Measurements from ENCODE around the gene MSX2. TPM values are rescaled to one million over a fixed set of nuclear protein-coding genes. Genes with fewer than 3 reads are reported as not detected.

The MSX2 gene
- total and polyA plus RNA-seq, 9 of the 15 experiments (the other 6 are each of a cell fraction or from before 2014, with no cell fraction given), result not detected

- no peak for TF ChIP-seq MLLT1 (IDR thresholded peaks at IDR 0.05)
- TF ChIP-seq GTF2B (IDR thresholded peaks at IDR 0.05; ENCODE audit: extremely low read depth, insufficient read length), result no peak
- TF ChIP-seq E2F4 (CRISPR knock-in tag; IDR thresholded peaks at IDR 0.05; ENCODE audit: low read depth), result no peak
- TF ChIP-seq U2AF2 (optimal IDR thresholded peaks at IDR 0.05; ENCODE audit: low read depth, low read length), result no peak
- no peak for TF ChIP-seq DLX4 (CRISPR knock-in tag; IDR thresholded peaks at IDR 0.05)
- TF ChIP-seq GTF2F1 (IDR thresholded peaks at IDR 0.05; ENCODE audit: low read depth, low read length), result no peak
These were observed 20.5 kb downstream of the MSX2 start (continued) for GRCh38 chr5:174744896-174745295.

GRCh38 chr5:174745590-174746103 is 21.3 kb downstream of the MSX2 start:
- intact Hi-C loops (cut with micrococcal nuclease) (no loop called here), in situ Hi-C loops (cut with MboI) (no loop called here)
- H4K20me1 ChIP-seq (replicated peaks; ENCODE audit: control insufficient read depth, insufficient read depth, low read length), result no peaks in the 10 kb centered on the region
- CTCF ChIA-PET (ENCODE audit: low intra/inter-chr PET ratio), result no interaction called here
- DNase-seq (ENCODE audit: extremely low read depth in 1 of 4, low spot score in 3 of 4), result no peak
- no peaks in the 10 kb centered on the region for H3K9me1 ChIP-seq (ENCODE audit: control insufficient read depth, insufficient read depth, low read length)
- no peaks in the 10 kb centered on the region for H3K4me1 ChIP-seq (replicated peaks in 1 of 2; ENCODE audit: control insufficient read depth in 2 of 2, insufficient read depth in 2 of 2, low read length in 2 of 2)
- no peaks in the 10 kb centered on the region for H3K9me3 ChIP-seq (replicated peaks; ENCODE audit: control insufficient read depth, insufficient read depth, low read depth, low read length)
- no peak overlapping the region for H3K4me2 ChIP-seq (ENCODE audit: insufficient read depth, low read length)
- H3K79me2 ChIP-seq (ENCODE audit: control insufficient read depth, insufficient read depth, low read length), result no peaks in the 10 kb centered on the region
- no peak for ATAC-seq
- H3K9ac ChIP-seq (ENCODE audit: insufficient read depth in 1 of 2, low read depth in 2 of 2, low read length in 2 of 2), result no peak overlapping the region
- H3K27me3 ChIP-seq (ENCODE audit: control insufficient read depth in 2 of 2, insufficient read depth in 2 of 2, low read length in 2 of 2), result peaks cover 0 to 6% of the 10 kb centered on the region in 2 experiments; a peak in 2 of 5 replicates
- POLR2A ChIA-PET, result no interaction called here
- FAIRE-seq, result no peak
- no peak overlapping the region for H3K4me3 ChIP-seq
- BruUV-seq (replicated peaks), result no TSS peak
- 1% methylated on average over 7 of the region's 8 CpGs for WGBS (ENCODE audit: insufficient coverage, low coverage, missing lambda C conversion rate)
- H3K36me3 ChIP-seq (ENCODE audit: control insufficient read depth, insufficient read depth, low read length), result no peaks in the 10 kb centered on the region
- no peak overlapping the region for H2AFZ ChIP-seq (ENCODE audit: low read depth, low read length)
- no peak overlapping the region for H3K27ac ChIP-seq (ENCODE audit: extremely low read depth, low read depth, low read length)
- TF ChIP-seq ARID4B (CRISPR knock-in tag; IDR thresholded peaks at IDR 0.05) (no peak), NRF1 (conservative IDR thresholded peaks at IDR 0.05 in 1 of 2, IDR thresholded peaks at IDR 0.05 in 1 of 2) (no peak), CTCF (IDR thresholded peaks at IDR 0.05 in 2 of 3, conservative IDR thresholded peaks at IDR 0.05 in 1 of 3; ENCODE audit: insufficient read depth in 2 of 3, low read depth in 1 of 3, low read length in 3 of 3) (no peak), TBP (optimal IDR thresholded peaks at IDR 0.05; ENCODE audit: low read depth, low read length) (no peak)
